Stimulated activated CD4-positive, alpha-beta T cell treated with anti-CD3 and anti-CD28 coated beads, Interleukin-1b, Interleukin-23, amount 100 ng/mL, for 48 hours (primary cell): ENCODE results near the gene TSPEAR.

ENCODE experiments used
- DNase-seq: peaks from one replicate; pipeline ENCODE4 v3.0.0-alpha.2; 2020

The TSPEAR gene

DNA sequence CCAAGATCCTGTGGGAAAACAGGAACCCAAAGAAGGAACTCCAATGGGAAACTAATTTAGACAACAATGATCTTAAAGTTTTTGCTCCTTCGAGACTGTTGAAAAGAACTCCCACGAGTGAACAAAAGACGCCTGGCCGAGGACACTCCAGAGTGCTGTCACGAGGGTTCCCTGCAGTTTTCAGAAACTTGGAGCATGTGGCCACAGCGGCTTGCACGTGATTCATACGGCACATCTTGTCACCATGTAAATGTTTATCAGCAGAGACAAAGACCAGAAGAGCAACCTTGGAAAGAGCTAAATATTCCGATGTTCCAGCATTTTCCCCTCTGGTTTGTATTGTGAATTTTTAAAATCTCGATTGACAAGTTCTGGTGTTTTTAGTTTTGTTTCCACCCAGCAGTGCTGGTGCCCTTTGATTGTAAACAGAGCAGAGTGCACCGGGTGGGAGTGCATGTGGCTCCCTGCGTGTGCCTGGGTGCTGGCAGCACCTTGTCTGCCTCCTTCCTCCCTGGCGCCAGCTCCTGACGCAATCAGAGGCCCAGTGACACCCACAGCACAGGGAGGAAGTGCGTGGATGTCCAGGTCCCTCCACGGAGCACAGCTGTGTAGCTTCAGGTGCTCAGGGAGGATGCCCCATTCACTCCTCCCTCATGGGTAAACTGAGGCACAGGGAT is 233.1 kb downstream of the TSPEAR start:
- no peak for DNase-seq

DNA sequence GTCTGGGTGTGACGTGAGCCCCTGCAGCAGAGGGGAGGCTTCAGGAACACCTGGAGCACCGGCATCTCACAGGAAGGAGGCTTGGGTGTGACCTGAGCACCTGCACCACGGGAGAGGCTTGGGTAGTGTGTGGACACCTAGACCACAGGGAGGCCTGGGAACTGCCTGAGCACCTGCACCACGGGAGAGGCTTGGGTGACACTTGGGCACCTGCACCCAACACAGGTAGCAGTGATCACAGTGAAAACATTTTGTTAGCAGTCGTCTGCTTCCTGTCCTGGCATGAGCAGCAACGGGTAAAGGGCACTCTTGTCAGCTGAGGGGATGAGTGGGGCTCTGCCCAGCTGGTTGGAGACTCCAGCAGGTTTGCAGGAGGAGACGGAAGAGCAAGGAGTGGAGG is 233.7 kb downstream of the TSPEAR start:
- DNase-seq = no peak

DNA sequence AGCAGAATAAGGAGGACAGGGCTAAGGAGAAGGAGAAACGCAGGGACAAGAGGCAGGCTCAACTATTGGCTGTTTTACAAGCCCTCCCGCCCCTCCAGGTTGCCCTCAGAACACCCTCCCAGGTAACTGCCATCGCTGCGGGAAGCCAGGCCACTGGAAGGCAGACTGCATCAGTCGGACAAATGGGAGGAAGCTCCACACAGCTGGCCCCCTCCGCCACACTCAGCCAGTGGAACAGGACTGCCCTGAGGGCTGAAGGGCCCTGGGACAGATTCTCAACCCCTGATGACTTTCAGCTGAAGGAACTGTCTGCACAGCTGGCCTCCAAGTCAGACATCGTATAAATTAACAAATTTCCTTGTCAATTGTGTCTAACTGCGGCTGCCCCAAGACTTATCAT is 234.2 kb downstream of the TSPEAR start:
- no peak for DNase-seq

DNA sequence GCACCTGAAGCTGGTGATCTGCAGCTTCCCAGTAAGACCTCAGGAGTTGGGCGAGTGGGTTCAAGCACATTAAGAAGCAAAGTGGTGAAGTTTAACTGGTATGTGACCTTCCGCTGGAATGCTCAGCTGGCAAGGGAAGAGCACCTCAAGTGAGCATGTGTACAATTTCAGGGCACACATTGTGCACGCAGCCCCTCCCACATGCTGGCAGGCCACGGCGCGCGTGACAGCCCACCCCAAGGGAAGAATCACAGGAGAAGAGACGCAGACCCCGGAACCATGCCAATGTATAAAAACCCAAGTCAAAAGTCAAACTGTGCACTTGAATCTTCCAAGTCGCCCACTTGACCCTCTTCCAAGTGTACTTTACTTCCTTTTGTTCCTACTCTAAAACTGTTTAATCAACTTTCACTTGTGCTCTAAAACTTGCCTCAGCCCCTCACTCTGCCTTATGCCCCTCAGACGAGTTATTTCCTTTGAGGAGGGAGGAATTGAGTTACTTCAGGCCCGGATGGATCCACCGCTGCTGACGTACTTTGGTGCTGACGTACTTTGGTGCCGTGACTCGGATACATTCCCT is 236.0 kb downstream of the TSPEAR start:
- DNase-seq = no peak

DNA sequence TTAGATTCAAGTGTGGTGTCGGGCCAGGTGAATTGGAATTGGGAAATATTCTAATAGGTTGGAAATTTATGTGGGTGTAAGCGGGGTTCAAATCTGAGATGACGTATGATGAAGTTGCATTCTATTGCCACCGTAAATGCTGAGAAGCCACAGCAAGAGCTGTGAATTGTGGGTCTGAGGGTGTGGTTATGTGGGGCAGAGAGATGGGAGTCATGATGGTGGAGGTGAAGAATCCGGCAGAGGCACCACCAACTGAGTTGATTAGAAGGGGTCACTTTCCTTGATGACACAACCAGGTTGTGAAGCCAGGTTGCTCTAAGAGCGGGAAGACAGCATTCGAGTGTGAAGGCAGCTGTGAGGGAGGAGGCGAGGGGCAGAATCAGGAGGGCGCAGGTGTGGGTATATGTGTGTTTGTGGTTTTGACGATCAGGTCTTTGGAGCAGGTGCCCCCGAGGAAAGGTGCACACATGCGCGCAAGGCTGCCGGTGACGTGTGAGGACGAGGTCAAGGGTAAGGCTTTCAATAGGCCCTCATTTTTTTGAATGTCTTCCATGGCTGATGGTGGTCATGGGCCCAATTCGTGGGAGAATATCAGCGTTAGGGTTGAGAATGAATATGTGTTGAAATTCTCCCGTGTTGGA is 237.3 kb downstream of the TSPEAR start:
- no peak for DNase-seq

DNA sequence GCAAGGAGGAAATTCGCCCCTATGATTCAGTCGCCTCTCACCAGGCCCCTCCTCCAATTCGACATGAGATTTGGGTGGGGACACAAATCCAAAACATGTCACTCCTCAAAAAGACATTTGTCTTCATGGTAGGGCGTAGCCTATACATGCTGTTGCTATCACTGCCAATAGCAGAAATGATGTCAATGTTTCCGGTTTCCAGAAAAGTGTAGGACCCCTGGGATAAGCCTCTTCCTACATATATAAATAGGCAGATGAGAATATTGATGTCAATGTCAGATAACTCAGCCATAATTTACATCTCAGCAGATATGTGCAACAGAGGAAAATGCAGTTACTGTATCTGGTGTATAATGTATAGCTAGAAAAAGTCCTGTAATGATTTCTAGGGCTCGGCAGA is 239.4 kb downstream of the TSPEAR start:
- DNase-seq = no peak

DNA sequence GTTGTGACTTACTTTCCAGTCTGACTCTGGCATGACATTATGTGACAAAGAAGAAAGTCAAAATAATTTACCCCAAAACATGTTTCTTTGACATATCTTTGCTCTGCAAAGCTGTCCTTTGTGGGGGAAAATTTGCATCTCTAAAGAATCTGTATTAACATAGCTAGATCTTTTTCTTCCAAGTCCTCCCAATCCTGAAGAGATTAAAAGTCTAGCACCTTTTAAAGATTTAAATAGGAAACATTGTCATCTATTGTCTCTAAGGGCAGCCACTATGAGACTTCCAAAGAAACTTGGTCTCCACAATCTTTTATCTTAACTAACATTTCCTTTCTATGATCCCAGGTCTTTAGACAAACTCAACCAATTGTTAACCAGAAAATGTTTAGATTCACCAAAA is 240.0 kb downstream of the TSPEAR start:
- DNase-seq = no peak

DNA sequence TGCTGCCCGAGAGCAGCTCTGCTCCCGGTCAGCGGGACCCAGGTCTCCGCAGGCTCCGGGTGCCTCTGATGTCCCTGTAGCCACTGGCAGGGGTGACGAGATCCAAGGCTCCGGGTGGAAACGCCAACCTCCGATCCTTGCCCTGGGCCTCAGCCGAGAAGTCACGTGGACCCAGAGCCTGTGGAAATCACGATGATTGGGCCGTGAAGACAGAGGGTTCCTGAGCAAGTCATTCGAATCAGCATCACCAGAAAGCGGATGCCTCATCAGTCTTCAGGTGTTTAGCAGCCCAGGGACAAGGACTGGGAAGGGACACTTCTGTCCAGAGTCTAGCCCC is 243.5 kb downstream of the TSPEAR start:
- no peak for DNase-seq

DNA sequence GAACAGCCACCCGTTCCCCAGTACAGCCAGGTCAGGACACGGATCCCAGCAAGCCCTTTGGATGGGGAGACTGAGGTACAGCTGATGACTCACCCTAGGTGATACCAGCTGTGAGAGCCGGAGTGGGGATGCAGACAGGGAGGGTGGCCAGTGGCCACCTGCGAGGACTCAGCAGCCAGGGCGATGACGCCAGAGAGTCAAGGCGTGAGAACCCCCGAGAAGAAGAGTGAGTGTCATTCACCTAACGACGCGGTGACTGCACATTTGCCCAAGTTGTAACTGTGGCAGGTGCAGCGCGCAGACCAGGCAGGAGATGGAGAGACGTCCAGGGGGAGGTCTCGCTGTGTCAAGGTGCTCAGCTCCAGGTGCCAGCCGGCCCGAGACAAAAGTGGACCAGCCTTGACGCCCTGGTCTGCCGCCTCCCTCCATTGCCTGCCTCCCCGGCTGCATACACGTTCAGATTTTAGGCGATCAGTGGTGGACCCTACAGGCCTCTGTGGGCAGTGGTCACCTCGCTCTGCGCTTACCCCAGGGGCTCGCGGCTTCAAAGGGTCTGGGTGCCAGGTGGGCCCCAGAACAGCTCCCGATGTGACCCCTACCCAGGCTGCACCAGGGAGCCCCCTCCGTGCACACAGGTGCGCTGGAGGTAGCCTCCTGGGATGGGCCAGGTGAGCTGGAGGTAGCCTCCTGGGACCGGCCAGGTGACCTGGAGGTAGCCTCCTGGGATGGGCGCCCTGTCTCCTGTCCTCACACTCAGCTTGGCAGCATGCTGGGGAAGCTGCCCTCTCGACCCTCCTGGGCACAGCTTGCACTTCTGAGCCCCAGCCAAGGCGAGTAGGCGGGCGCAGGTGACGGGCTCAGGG is 244.1 kb downstream of the TSPEAR start:
- DNase-seq = no peak

DNA sequence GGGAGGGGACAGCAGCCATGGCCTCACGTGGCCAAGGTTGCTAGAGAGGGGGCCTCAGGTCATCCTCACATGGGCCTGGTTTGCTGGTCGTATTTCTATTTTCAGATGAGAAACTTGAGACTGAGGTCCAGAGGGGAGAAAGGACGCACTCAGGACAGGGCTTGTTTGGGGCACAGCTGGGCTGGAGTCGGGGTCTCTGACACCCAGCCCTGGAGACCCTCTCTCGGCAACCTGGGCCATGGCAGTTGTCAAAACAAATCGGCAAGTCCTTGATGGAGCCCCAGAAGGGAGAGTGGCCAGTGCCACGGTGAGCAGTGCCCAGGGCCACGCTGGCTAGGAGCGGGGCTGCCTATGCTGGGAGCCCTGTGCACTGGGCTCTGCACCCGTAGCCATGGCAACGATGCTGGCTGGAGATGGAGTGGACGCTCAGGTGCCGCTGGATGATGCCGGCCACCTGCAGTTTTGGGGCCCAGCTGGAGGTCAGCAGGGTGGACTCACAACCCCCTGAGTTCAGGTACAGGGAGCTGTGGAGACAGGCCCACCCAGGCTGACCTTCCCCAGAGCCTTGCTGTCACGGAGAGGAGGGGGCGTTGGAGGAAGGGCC is 244.9 kb downstream of the TSPEAR start:
- DNase-seq = no peak

DNA sequence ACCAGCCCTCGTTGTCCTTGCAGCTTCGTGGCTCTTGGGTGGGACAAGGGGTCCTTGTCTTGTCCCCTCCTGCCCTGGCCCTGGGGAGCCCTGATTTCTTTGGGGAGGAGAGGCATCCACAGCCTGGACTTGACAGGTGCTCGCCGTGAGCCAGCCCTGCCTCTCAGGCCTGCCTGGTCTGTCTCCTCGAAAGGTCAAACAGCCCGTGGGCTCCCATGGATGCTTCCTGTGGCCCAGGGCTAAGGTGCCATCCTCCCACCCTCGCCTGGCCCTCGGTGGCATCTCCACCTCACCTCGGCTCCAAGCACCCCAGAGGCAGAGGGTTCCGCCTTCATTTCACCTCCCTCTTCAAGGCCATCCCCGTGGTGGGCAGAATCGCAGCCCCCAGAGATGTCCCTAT is 247.0 kb downstream of the TSPEAR start:
- DNase-seq = no peak

DNA sequence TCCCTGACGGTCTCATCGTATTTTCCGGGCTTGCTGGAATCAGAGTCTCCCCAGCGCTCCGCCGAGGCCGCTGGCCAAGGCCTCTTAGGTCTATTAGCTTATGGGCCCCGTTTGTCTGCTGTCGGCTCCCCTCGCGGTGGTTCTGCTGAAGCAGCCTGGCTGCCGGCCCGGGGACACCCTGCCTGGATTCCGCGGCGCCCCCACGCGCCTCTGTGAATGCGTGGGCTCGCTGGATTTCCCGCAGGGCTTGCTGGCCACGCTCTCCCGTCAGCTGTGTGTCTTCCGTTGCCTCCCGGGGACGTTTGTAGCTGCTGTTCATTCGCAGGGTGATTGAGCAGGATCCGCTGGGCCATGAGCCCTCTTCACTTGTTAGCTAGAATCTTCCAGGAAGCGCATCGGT is 247.6 kb downstream of the TSPEAR start:
- DNase-seq = no peak

DNA sequence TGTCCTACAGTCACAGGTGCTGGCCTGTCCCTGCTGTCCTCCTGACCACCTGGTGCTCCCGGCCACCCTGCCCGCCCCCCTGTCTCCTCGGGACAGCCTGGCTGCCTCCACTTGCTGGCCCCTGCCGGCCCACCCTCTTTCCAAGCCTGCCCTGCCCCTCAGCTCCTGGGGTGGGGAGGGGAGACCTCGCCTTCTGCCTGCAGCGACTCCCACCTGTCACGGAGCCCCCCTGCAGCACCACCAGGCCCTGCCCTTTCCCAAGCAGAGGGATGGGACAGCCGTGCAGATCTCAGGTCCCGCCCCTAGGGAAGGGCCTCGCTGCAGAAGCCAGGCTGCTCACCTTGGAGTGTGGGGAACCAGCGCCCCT is 248.6 kb downstream of the TSPEAR start:
- DNase-seq = no peak

DNA sequence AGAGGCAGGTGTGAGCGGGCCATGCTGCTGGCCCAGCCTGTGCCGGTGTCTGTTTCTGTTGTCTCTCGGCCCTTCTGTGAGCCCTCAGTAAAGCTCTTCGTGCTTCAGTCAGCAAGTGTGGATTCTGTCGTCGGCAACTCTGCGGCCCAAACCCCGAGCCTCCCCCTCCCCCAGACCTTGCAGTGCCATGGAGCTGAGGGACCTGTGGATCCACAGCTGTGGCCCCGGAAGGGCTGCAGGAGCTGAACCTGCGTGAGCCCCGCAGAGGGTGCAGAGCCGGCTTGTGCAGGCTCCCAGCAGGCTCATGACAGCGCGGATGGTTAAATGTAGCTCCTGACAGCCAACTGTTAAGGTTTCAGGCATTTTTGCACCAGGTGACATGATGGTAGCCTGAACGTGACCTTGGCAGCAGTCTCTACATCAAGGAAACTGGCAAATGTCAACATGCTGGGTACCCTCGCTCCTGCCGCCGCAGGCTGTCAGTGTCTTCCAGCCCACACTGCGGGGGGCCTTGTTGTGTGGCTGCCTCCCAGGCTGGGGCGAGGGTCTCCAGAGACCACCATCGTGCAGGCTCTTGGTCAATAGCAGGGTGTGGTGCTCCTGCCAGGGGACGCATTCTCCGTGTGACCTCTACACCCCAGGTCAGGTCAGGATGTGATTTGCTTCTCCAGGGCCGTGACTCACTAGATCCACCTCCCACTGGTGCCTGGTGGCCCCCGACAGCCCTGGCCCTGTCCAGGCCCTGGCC is 249.1 kb downstream of the TSPEAR start:
- no peak for DNase-seq

DNA sequence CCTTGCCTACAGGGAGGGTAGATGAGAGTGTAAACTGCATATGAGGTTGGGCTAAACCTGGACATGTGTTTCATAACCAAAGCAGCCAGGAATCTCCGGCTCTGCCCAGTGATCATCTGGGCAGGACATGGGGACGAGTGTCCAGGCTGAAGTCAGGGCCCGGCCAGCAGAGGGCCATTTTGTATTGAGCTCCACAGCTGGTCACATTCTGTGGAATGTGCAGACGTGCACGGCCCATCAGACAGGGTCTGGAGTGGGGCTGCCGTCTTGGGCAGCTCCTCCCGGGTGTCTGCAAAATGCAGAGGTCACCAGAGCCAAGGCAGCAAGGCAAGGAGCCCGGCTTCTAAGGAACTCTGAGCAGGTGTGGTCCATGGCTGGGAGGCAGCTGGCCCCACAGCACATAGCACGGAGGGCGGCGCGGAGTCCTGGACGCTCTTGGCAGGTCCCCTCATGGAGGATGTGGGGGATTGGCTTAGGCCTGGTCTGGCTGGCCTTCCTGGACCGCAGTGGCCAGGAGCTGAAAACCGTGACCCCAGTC is 249.8 kb downstream of the TSPEAR start:
- no peak for DNase-seq

DNA sequence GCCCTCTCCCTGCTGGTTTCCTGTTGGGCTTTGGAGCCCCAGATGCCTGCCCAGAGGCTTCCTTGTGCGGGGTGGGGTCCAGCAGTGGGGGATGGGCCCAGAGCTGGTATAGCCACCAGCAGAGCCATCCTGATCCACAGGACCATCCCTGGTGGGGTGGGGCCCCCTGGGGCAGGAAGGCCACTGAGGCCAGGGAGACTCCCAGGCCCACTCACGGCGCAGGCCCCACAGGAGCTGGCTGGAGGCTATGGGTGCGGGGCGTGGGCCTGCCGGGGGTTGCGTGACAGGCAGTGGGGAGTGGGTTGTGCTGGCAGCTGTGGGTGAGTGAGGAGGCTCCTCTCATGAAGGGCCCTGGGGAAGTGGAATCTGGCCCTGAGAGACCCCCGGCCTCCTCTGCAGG is 250.4 kb downstream of the TSPEAR start:
- DNase-seq = no peak

DNA sequence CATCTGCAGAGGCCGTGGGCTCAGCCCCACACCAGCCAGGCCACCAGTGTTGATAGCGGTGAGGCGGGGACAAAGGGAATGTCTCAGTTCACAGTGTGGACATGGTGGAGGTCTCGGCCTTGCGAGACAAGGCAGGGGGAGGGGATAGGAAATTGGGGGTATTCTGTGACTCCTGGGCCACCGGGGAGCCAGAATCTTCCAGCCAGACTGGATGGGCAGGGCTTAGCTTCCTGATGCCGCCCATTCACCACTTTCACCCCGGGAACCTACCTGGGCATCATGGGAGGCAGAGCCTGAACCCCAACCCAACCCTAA is 251.0 kb downstream of the TSPEAR start:
- DNase-seq = no peak

DNA sequence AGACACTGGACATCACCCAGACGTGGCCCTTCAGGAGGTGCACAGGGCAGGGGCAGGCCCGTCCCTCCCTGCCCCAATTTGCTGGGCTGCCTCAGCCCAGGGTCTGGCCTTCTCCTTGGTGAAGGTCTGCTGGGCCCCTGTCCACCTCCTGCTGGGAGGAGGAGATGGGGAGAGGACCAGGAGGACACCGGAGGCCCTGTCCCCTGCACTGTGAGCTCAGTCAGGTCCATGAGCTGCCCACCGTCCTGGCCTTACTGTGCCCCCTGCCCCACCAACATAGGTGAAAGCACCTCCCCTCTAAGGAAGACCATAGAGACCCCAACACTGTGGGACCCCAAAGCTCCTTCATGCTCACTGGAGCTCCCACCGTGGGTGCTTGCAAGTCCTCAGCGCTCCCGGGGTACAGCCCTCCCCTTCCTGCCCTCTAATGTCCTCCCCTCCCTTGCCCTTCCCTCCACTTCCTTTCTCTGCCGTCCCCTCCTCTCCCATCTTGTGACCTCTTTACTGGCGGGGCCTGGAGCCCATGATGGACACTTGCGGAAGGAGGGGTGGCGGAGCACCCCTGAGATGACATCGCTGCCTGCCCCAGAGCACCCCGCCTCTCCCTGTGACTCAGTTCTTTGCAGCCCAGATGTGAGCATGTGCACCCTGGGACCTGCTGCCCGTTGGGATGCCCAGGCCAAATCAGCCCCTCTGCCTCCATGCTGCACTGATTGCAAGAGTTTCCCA is 251.5 kb downstream of the TSPEAR start:
- no peak for DNase-seq

DNA sequence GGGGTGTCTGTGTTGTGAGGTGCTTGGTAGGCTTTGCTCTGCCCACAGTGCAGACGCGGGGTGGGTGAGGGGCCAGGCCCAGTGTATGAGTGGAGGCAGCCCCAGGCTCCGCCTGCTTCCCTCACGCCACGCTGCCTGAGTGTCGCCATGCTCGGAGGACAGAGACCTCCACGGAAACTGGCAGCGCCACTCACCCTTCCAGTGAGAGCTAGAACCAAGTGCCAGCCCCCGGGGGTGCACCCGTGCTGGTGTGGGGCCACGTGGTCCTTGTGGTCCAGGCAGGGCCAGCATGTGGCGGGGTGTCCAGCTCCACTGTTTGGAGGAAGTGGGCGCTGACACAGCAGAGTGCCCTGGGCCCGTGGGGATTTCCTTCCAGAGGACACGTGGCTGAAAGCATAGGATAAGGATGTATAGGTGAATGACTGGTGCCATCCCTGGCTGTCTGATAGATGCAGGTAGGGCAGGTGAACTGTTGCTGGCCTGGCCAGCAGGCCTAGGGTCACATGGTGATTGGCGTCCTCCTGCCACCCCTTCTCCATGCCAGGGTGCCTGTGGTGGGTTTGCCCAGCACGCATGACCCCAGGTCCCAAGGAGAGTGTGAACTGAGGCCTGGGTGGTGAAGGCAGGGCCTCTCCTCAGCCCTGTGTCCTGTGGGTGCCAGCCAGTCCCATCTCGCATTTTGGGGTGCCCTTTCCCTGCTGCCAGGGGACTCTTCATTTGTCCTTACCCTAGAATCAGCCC is 252.2 kb downstream of the TSPEAR start:
- no peak for DNase-seq

DNA sequence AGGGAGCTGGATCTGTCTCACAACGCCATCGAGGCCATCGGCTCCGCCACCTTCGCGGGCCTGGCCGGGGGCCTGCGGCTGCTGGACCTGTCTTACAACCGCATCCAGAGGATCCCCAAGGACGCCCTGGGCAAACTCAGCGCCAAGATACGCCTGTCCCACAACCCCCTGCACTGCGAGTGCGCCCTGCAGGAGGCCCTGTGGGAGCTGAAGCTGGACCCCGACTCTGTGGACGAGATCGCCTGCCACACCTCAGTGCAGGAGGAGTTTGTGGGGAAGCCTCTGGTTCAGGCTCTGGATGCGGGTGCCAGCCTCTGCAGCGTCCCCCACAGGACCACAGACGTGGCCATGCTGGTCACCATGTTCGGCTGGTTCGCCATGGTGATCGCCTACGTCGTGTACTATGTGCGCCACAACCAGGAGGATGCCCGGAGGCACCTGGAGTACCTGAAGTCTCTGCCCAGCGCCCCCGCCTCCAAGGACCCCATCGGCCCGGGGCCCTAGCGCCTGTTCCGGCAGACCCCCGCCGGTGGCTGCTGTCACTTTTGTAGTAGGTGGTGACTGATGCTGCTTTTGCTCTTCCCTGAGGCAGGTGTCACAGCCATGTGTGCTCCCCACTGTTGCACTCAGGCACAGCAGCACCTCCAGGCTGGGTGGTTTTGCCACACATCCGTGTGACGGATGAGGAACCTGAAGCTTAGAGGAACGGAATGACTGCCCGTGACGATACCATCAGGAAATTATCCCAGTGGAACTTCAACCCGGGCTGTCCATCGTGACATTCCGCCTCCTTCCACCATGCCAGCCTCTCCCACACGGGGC is 254.2 kb downstream of the TSPEAR start:
- DNase-seq = no peak
